A673 (cell line): ENCODE results near the gene HOXA3.
A peak's percentile ranks its signal among the peaks of the same experiment; 100 is the strongest.

Experiments
- EZH2 ChIP-seq: fragments of 200-600 bp; sonication (generic); IDR thresholded peaks from 2 replicates; pipeline ENCODE4 v1.6.1; 2017; ENCODE audit warnings: borderline replicate concordance, low read depth, mild to moderate bottlenecking, mixed read lengths, antibody characterized with exemption, low read length; ENCODE audit not compliant: poor library complexity, severe bottlenecking
- TF ChIP-seq, protein P1 (sequence below): fragments of 300-800, 200-600 bp; sonication (generic); conservative IDR thresholded peaks from 2 replicates; pipeline ENCODE4 v1.5.1; 2017; ENCODE audit warnings: low read depth, mild to moderate bottlenecking, antibody characterized with exemption, low read length, moderate library complexity, mixed read lengths

DNA sequence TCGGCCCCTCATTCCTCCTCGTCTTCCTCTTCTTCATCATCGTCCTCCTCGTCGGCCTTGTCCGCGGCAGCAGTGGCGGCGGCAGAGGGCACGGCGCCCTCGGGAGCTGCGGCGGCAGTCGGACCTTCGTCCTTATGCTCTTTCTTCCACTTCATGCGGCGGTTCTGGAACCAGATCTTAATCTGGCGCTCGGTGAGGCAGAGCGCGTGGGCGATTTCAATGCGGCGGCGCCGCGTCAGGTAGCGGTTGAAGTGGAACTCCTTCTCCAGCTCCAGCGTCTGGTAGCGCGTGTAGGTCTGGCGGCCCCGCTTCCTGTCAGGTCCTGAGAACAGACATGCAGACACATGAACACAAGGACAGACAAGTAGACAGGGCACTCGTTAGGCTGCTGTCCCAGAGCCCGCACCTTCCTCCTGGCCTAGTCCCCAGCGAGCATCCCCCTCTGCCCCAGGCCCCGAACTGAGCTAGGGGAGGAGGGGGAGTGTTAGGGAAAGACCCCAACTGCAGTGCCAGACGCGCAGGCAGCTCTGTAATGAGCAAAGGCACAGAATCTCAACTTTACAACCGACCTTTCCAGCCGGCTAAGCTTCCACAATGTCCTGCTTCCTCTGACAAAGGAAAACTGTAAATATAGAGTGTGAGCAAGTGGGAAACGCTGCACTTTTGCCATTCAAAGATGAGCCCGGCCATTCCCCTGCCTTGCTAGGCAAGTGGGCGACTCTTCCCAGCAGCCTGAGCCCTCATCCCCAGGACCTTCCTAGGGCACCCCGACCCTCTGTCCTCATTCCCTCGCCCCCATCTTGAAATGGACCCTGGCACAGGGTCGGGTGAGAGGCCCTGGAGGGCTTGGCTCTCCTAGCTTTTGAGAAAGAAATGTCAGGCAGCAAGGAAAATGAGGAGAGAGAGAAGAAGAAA is 2.8 kb upstream of the HOXA3 start:
- peak; percentile 94 for TF ChIP-seq EZH2
- TF ChIP-seq, protein P1, sequence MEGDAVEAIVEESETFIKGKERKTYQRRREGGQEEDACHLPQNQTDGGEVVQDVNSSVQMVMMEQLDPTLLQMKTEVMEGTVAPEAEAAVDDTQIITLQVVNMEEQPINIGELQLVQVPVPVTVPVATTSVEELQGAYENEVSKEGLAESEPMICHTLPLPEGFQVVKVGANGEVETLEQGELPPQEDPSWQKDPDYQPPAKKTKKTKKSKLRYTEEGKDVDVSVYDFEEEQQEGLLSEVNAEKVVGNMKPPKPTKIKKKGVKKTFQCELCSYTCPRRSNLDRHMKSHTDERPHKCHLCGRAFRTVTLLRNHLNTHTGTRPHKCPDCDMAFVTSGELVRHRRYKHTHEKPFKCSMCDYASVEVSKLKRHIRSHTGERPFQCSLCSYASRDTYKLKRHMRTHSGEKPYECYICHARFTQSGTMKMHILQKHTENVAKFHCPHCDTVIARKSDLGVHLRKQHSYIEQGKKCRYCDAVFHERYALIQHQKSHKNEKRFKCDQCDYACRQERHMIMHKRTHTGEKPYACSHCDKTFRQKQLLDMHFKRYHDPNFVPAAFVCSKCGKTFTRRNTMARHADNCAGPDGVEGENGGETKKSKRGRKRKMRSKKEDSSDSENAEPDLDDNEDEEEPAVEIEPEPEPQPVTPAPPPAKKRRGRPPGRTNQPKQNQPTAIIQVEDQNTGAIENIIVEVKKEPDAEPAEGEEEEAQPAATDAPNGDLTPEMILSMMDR: no peak
